Retinal pigment epithelial cell (primary cell): ENCODE data around the gene MCCC1.

Source experiments
- DNase-seq: peaks from one replicate; pipeline ENCODE4 v3.0.0-alpha.2; 2010; ENCODE audit warnings: low read depth
- H3K4me3 ChIP-seq: 2 replicates; pipeline ENCODE4 v1.5.1; 2011; ENCODE audit warnings: mild to moderate bottlenecking, low read length, control low read depth, moderate library complexity
- TF ChIP-seq, protein P1 (sequence below): conservative IDR thresholded peaks from 2 replicates; pipeline ENCODE4 v1.5.1; 2011; ENCODE audit warnings: low read depth, low read length, control low read depth, inconsistent platforms

The MCCC1 gene

DNA sequence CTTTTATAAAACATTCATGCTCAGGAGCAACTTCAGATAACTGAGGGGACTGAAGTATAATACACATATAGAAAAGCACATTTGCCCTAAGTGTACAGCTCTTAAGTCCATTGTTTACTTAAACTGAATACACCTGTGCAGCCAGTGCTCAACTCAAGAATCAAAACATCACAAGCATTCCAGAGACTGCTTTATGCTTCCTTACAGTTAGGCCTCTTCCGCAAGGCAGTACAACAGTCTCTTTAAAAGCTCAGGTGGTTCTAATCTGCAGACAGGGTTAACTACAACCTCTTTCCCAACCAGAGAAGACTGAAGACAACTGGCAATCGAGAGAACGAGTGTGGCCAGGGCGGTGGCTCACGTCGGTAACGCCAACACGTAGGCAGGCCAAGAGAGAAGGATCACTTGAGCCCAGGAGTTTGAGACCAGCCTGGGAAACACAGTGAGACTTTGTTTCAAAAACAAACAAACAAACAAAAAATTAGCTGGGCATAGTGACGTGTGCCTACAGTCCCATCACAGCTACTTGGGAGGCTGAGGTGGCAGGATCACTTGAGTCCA is 16.9 kb downstream of the MCCC1 start:
- TF ChIP-seq, protein P1, sequence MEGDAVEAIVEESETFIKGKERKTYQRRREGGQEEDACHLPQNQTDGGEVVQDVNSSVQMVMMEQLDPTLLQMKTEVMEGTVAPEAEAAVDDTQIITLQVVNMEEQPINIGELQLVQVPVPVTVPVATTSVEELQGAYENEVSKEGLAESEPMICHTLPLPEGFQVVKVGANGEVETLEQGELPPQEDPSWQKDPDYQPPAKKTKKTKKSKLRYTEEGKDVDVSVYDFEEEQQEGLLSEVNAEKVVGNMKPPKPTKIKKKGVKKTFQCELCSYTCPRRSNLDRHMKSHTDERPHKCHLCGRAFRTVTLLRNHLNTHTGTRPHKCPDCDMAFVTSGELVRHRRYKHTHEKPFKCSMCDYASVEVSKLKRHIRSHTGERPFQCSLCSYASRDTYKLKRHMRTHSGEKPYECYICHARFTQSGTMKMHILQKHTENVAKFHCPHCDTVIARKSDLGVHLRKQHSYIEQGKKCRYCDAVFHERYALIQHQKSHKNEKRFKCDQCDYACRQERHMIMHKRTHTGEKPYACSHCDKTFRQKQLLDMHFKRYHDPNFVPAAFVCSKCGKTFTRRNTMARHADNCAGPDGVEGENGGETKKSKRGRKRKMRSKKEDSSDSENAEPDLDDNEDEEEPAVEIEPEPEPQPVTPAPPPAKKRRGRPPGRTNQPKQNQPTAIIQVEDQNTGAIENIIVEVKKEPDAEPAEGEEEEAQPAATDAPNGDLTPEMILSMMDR, result no peak
- no peak for DNase-seq
- H3K4me3 ChIP-seq, result no peak overlapping the region

DNA sequence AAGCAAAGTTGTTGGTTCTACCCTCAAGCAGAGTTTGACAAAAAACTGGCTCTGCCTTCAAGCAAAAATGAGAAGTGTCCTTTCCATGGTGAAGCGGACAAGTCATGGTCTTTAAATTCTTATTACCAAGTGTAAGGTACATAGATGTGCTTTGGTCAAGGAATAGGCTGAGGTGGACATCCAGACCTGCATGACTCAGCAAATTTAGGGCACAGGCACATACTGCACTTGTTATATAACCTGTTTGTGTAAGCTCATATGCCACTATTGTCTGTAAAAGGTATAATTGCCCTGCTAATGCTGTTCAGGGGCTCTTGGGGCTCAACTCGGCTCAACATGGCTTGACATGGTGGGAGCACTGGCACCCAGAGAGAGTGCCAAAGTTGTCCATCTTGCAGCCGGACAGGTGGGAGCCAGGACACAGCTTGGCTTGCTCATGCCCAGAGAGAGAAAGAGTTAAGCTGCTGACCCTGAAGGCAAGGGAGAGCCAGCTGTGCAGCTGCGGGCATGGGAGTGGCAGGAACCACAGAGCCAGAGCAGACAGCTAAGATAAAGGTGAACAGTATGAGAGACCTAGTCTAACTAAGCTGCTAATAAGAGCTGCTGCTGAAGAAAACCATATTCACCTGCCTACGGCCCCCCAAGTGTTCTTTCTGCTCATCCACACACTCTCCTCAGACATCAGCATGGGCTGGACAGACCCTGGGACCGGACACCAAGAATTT is 17.7 kb downstream of the MCCC1 start:
- H3K4me3 ChIP-seq, result no peak overlapping the region
- no peak for DNase-seq
- TF ChIP-seq, protein P1, result no peak

DNA sequence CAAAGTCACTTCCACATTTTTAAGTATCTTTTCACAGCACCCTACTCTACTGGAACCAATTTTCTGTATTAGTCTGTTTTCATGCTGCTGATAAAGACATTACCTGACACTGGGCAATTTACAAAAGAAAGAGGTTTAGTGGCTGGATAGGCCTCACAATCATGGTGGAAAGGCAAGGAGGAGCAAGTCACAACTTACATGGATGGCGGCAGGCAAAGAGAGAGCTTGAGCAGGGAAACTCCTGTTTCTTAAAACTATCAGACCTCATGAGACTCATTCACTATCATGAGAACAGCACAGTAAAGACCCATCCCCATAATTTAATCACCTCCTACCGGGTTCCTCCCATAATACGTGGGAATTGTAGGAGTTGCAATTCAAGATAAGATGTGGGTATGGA is 18.7 kb downstream of the MCCC1 start:
- H3K4me3 ChIP-seq, result no peak overlapping the region
- TF ChIP-seq, protein P1, result no peak

DNA sequence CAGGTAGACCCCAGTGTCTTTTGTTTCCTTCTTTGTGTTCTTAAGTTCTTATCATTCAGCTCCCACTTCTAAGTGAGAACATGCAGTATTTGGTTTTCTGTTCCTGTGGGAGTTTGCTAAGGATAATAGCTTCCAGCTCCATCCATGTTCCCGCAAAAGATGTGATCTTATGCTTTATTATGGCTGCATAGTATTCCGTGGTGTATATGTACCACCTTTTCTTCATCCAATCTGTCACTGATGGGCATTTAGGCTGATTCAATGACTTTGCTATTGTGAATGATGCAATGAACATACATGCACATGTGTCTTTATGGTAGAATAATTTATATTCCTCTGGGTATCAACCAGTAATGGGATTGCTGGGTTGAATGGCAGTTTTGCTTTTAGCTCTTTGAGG is 24.4 kb downstream of the MCCC1 start:
- TF ChIP-seq, protein P1, result no peak
- DNase-seq, result no peak
- H3K4me3 ChIP-seq, result no peak overlapping the region

More for the DNA sequence above, 18.7 kb downstream of the MCCC1 start:
- no peak for DNase-seq

DNA sequence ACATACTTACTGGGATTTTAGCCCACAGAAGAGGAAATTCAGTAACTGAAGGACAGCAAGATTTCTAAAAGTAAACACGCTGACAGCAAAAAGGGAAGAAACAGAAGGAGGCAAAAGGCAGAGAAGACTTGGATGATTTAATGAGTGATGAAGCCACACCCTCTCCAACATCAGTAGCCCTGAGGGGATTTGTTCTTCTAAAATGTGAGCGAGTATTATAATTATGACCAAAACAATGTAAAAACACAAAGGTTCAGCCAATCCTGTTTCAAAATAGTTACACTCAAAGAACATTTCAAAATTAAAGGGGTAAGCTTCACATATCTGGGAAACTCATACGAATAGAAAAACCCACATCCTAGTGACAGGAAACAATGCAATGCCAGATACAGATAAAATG is 25.0 kb downstream of the MCCC1 start:
- no peak for DNase-seq
- TF ChIP-seq, protein P1, result no peak
- no peak overlapping the region for H3K4me3 ChIP-seq

DNA sequence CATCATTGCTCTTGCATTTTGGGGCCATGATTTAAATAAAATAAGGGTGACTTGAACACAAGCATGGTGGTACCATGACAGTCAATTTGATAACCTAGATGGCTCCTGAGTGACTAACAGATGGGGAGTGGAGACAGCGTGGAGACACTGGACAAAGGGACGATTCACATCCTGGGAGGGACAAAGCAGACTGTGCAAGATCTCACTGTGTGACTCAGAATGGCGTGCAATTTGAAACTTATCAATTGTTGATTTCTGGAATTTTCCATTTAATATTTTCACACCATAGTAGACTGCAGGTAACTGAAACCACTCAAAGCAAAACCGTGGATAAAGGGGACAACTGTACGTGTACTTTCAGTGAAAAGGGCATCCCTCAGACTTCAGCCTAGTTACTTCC is 25.5 kb downstream of the MCCC1 start:
- no peak for DNase-seq
- no peak overlapping the region for H3K4me3 ChIP-seq
- TF ChIP-seq, protein P1, result no peak

DNA sequence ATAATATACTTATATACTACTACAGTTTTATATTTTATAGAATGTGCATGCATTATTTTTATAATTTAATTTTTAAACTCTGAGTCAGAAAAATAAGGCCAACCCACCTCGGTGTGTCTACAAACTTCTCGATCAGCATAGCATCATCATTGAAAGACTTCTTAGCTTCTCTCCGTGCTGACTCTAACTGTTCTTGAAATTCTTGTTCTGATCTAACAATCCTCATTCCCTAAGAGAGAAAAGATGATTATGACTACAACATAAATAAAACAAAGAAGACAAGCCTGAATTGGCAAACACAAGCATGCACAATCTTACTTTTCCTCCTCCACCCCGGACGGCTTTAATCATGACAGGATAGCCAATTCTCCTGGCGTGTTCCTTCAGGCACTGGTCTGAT is 28.4 kb downstream of the MCCC1 start:
- no peak for DNase-seq

More for the DNA sequence above, 28.4 kb downstream of the MCCC1 start:
- TF ChIP-seq, protein P1, result no peak
- no peak overlapping the region for H3K4me3 ChIP-seq
